Mucosa of rectum (tissue), 2 donors: ENCODE data around the gene SPINK1.
"Not testable (repeated sequence)": the region's sequence is repeated elsewhere in the genome, so short reads cannot be mapped to it uniquely, and the experiment has no call there.

Experiments
- H3K27ac ChIP-seq, 2 donors: one replicate each; pipeline ENCODE4 v1.7.0; 2013; ENCODE audit warnings: inconsistent platforms in 2 of 2, low read depth in 2 of 2, low read length in 2 of 2
- H3K27me3 ChIP-seq, 2 donors: one replicate each; pipeline ENCODE4 v1.7.0; 2013; ENCODE audit warnings: low read length in 2 of 2; ENCODE audit not compliant: control insufficient read depth in 2 of 2, insufficient read depth in 2 of 2
- H3K36me3 ChIP-seq, 2 donors: one replicate each; pipeline ENCODE4 v1.7.0; 2013; ENCODE audit warnings: low read length in 2 of 2; ENCODE audit not compliant: control insufficient read depth in 2 of 2, insufficient read depth in 2 of 2
- H3K4me1 ChIP-seq, 2 donors: one replicate each; pipeline ENCODE4 v1.7.0; 2013; ENCODE audit warnings: low read length in 2 of 2, mild to moderate bottlenecking in 1 of 2; ENCODE audit not compliant: control insufficient read depth in 2 of 2, insufficient read depth in 2 of 2
- H3K4me3 ChIP-seq, 2 donors: one replicate each; pipeline ENCODE4 v1.7.0; 2013; ENCODE audit warnings: low read length in 2 of 2
- H3K9ac ChIP-seq, 2 donors: one replicate each; pipeline ENCODE4 v1.7.0; 2013; ENCODE audit warnings: low read length in 2 of 2, low read depth in 1 of 2, mild to moderate bottlenecking in 1 of 2
- H3K9me3 ChIP-seq, 2 donors: one replicate each; pipeline ENCODE4 v1.7.0; 2013; ENCODE audit warnings: low read length in 2 of 2; ENCODE audit not compliant: control insufficient read depth in 2 of 2
- donor health status: healthy.
- donor health status: Normal muscosa, but diverticular disease.

SPINK1 gene

GRCh38 chr5:147813696-147814095 lies 17.8 kb downstream of the SPINK1 start:
- H3K36me3 ChIP-seq: no peaks in the 10 kb centered on the region
- no peak overlapping the region for H3K4me3 ChIP-seq
- no peak overlapping the region for H3K9ac ChIP-seq
- no peaks in the 10 kb centered on the region for H3K9me3 ChIP-seq
- H3K27ac ChIP-seq: no peak overlapping the region
- no peaks in the 10 kb centered on the region for H3K27me3 ChIP-seq
- no peaks in the 10 kb centered on the region for H3K4me1 ChIP-seq

GRCh38 chr5:147809830-147810666 lies 21.4 kb downstream of the SPINK1 start:
- Histone ChIP-seq H3K36me3 (no peaks in the 10 kb centered on the region), H3K9ac (no peak overlapping the region), H3K27me3 (no peaks in the 10 kb centered on the region), H3K9me3 (no peaks in the 10 kb centered on the region), H3K4me3 (no peak overlapping the region), H3K4me1 (no peaks in the 10 kb centered on the region), H3K27ac (no peak overlapping the region)

DNA sequence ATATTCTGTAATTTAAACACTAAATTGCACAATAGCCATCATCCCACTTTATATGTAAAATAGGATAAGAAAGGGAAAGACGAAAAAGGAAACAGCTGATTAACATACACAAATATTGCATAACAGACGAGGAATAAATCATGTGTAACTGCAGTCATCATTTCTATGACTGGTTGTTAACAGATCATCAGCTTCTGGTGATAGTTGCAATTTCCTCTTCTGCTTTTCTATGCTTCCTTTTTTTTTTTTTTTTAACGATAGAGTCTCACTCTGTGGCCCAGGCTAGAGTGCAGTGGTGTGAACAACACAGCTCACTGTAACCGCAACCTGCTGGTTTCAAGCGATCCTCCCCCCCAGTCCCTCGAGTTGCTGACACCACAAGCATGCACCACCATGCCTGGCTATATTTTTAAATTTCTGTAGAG lies 26.4 kb downstream of the SPINK1 start:
- no peak overlapping the region for H3K9ac ChIP-seq

GRCh38 chr5:147804334-147804733 lies 27.1 kb downstream of the SPINK1 start:
- Histone ChIP-seq H3K4me3 (no peak overlapping the region), H3K9me3 (no peaks in the 10 kb centered on the region), H3K27me3 (no peaks in the 10 kb centered on the region), H3K36me3 (no peaks in the 10 kb centered on the region), H3K4me1 (peaks cover 0 to 3% of the 10 kb centered on the region in 2 donors), H3K9ac (no peak overlapping the region), H3K27ac (no peak overlapping the region)

More for the DNA sequence above, 26.4 kb downstream of the SPINK1 start:
- Histone ChIP-seq H3K27me3 (no peaks in the 10 kb centered on the region), H3K4me1 (peaks cover 0 to 3% of the 10 kb centered on the region in 2 donors), H3K9me3 (no peaks in the 10 kb centered on the region), H3K36me3 (no peaks in the 10 kb centered on the region), H3K4me3 (no peak overlapping the region), H3K27ac (no peak overlapping the region)

DNA sequence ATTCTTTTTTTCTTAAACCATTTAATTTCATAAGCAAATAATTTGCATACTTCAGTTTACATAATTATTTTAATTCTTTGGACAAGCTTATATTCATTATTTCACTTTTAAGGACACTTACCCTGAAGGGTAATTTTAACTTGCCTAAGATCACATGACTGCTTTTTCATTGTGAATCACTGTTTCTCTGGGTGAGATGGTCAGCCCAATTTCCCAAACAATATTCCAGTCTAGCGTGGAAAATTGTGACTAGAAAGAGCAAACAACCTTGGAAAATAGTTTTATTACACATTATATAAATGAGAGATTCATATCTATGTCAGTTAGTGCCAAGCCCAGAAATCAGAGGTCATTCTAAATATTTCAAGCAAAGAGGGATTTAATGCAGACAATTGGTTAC lies 27.5 kb downstream of the SPINK1 start:
- Histone ChIP-seq H3K9me3 (no peaks in the 10 kb centered on the region), H3K27ac (no peak overlapping the region)

GRCh38 chr5:147803161-147803560 lies 28.3 kb downstream of the SPINK1 start:
- H3K4me3 ChIP-seq, H3K36me3 ChIP-seq, H3K9me3 ChIP-seq, H3K27ac ChIP-seq, H3K27me3 ChIP-seq, H3K9ac ChIP-seq, H3K4me1 ChIP-seq: not testable (repeated sequence)

More for the DNA sequence above, 27.5 kb downstream of the SPINK1 start:
- H3K4me3 ChIP-seq: no peak overlapping the region
- no peaks in the 10 kb centered on the region for H3K27me3 ChIP-seq
- H3K9ac ChIP-seq: no peak overlapping the region
- peaks cover 0 to 3% of the 10 kb centered on the region in 2 donors for H3K4me1 ChIP-seq
- no peaks in the 10 kb centered on the region for H3K36me3 ChIP-seq

DNA sequence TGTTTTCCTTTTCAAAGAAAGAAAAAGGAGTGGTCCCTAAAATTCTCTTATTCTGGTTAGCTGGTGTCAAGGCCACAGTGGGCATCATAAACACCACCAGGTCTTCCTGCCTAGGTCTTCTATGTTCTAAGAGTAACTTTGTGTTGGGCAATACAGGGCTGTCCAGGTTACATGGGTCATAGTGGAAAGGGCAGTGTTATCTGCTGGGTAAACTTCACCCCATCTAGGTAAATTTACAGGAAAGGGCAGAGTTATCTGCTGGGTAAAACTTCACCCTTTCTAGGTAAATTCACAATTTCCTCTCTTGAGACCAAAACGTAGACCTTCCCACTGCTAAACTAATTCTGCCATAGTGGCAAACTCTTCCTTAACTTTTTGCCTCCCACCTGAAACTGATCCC lies 30.0 kb downstream of the SPINK1 start:
- Histone ChIP-seq H3K9me3 (no peaks in the 10 kb centered on the region), H3K4me1 (peaks cover 0 to 3% of the 10 kb centered on the region in 2 donors), H3K4me3 (no peak overlapping the region), H3K27ac (no peak overlapping the region), H3K27me3 (no peaks in the 10 kb centered on the region), H3K36me3 (no peaks in the 10 kb centered on the region), H3K9ac (no peak overlapping the region)

DNA sequence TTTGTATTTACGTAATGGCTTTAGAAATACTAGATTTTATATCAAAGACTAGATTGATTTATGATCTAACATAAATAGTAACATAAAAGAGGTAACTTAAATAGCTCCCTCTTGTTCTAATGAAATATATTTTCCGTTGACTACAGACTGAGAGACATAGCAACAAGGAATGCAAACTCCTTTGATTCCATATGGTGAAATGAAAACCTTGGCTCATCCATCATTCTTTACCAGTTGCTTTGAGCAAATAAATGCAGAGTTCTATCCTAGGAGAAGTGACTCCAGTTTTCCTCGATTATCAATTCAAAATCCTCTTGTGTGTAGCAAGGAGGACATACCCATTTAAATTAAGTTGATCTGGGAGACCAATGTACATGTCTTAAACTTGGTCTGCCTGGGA lies 31.0 kb downstream of the SPINK1 start:
- Histone ChIP-seq H3K9me3 (no peaks in the 10 kb centered on the region), H3K4me3 (no peak overlapping the region), H3K4me1 (peaks cover 0 to 3% of the 10 kb centered on the region in 2 donors), H3K27ac (no peak overlapping the region), H3K27me3 (no peaks in the 10 kb centered on the region), H3K36me3 (no peaks in the 10 kb centered on the region), H3K9ac (no peak overlapping the region)

- Histone ChIP-seq H3K9ac (no peak overlapping the region), H3K27me3 (no peaks in the 10 kb centered on the region), H3K9me3 (no peaks in the 10 kb centered on the region), H3K27ac (no peak overlapping the region), H3K4me3 (no peak overlapping the region), H3K36me3 (no peaks in the 10 kb centered on the region), H3K4me1 (no peaks in the 10 kb centered on the region)
Measured at GRCh38 chr5:147796556-147797308, 34.7 kb downstream of the SPINK1 start.

DNA sequence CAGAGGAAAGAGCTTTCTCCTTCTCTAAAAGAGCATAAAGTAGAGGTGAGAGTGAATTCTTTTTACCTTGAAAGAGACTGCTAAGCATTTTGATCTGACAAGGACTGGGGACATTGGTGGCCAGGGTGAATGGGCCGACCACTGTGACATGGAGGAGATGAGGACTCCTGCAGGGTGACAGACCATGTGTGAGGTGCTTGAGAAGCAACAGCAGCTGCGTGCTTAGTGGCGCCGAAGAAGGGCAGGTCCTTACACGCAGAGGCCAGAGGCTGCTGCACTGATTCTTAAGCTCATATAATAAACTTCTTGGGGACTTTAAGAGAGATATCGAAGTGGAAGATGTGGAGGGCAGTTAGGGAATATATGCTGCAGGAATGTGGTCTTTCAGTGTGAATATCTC lies 40.3 kb downstream of the SPINK1 start:
- Histone ChIP-seq H3K4me1 (no peaks in the 10 kb centered on the region), H3K27me3 (no peaks in the 10 kb centered on the region), H3K9ac (no peak overlapping the region), H3K9me3 (no peaks in the 10 kb centered on the region), H3K4me3 (no peak overlapping the region), H3K36me3 (no peaks in the 10 kb centered on the region), H3K27ac (no peak overlapping the region)
